ENCODE data around the gene FHIT.

DNA sequence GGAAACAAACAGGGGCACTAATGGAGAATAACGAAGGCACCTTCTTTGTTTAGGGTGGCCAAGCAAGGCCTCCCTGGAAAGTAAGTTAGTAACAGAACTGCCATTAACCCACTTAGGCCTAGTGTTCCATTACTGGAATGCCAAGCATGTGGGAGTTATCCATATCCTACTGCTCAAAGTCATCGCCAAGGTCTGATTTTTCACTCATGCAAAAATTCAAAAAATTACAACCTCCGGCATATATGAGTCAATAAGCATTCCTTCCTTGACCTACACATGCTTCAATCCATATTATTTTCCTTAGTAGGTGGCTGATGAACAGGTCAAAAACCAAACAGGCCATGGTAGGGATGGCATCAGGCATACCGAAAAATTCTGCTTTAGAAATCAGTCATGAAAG lies 1097.2 kb downstream of the FHIT start:
- TF ChIP-seq, protein P1, sequence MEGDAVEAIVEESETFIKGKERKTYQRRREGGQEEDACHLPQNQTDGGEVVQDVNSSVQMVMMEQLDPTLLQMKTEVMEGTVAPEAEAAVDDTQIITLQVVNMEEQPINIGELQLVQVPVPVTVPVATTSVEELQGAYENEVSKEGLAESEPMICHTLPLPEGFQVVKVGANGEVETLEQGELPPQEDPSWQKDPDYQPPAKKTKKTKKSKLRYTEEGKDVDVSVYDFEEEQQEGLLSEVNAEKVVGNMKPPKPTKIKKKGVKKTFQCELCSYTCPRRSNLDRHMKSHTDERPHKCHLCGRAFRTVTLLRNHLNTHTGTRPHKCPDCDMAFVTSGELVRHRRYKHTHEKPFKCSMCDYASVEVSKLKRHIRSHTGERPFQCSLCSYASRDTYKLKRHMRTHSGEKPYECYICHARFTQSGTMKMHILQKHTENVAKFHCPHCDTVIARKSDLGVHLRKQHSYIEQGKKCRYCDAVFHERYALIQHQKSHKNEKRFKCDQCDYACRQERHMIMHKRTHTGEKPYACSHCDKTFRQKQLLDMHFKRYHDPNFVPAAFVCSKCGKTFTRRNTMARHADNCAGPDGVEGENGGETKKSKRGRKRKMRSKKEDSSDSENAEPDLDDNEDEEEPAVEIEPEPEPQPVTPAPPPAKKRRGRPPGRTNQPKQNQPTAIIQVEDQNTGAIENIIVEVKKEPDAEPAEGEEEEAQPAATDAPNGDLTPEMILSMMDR (IDR thresholded peaks at IDR 0.05): no peak
- no peak for TF ChIP-seq EP300 (IDR thresholded peaks at IDR 0.05)

Measured in ovary (tissue), 3 donors.